Neural cell (in vitro differentiated cells): ENCODE data around the gene OR1S1. TPM values are rescaled to one million over a fixed set of nuclear protein-coding genes. Genes with fewer than 3 reads are reported as not detected.

Experiments used
- H2AFZ ChIP-seq: fragments of 200-600, 300-800 bp; sonication (generic), shearing (Covaris generic); 2 replicates; pipeline ENCODE4 v1.6.0; 2014; ENCODE audit warnings: low read depth, mild to moderate bottlenecking, antibody characterized with exemption, low read length, moderate library complexity
- H3F3A ChIP-seq: fragments of 200-600 bp; shearing (Covaris generic); 2 replicates; pipeline ENCODE4 v1.6.1; 2016; ENCODE audit warnings: mild to moderate bottlenecking, moderate library complexity, mixed read lengths, antibody characterized with exemption, low read length; ENCODE audit not compliant: insufficient read depth, poor library complexity, severe bottlenecking
- H3K27ac ChIP-seq: fragments of 200-600, 300-800 bp; sonication (generic), shearing (Covaris generic); 2 replicates; pipeline ENCODE4 v1.5.1; 2014; ENCODE audit warnings: mild to moderate bottlenecking, low read length, moderate library complexity
- H3K27me3 ChIP-seq: fragments of 300-800, 200-600 bp; sonication (generic), shearing (Covaris generic); 2 replicates; pipeline ENCODE4 v1.6.0; 2014; ENCODE audit warnings: mild to moderate bottlenecking, low read depth, low read length, moderate library complexity; ENCODE audit not compliant: insufficient read depth
- H3K36me3 ChIP-seq: fragments of 300-800, 200-600 bp; sonication (generic), shearing (Covaris generic); 2 replicates; pipeline ENCODE4 v1.5.1; 2014; ENCODE audit warnings: mild to moderate bottlenecking, antibody characterized with exemption, low read length, moderate library complexity; ENCODE audit not compliant: insufficient read depth
- H3K4me2 ChIP-seq: fragments of 300-800, 200-600 bp; sonication (generic), shearing (Covaris generic); 2 replicates; pipeline ENCODE4 v1.6.0; 2014; ENCODE audit warnings: mild to moderate bottlenecking, low read length
- H3K4me3 ChIP-seq: fragments of 300-800, 200-600 bp; sonication (generic), shearing (Covaris generic); 2 replicates; pipeline ENCODE4 v1.5.1; 2014; ENCODE audit warnings: mild to moderate bottlenecking, low read length, moderate library complexity
- H3K79me2 ChIP-seq: fragments of 200-600 bp; shearing (Covaris generic); replicated peaks from 2 replicates; pipeline ENCODE4 v1.6.0; 2014; ENCODE audit warnings: mild to moderate bottlenecking, low read length, moderate library complexity; ENCODE audit not compliant: insufficient read depth
- H3K9ac ChIP-seq: fragments of 300-800, 200-600 bp; sonication (generic), shearing (Covaris generic); 2 replicates; pipeline ENCODE4 v1.6.1; 2016; ENCODE audit warnings: mild to moderate bottlenecking, low read length, mixed read lengths
- H3K9me2 ChIP-seq: fragments of 200-600 bp; shearing (Covaris generic); 2 replicates; pipeline ENCODE4 v1.6.1; 2016; ENCODE audit warnings: mild to moderate bottlenecking, low read length, mixed read lengths; ENCODE audit not compliant: insufficient read depth
- H3K9me3 ChIP-seq: fragments of 200-600, 300-800 bp; sonication (generic), shearing (Covaris generic); 2 replicates; pipeline ENCODE4 v1.6.1; 2016; ENCODE audit warnings: mild to moderate bottlenecking, mixed run types, low read length, moderate library complexity, mixed read lengths
- H4K20me1 ChIP-seq: fragments of 200-600 bp; shearing (Covaris generic); 2 replicates; pipeline ENCODE4 v1.6.1; 2016; ENCODE audit warnings: mild to moderate bottlenecking, mixed run types; ENCODE audit not compliant: insufficient read depth
- EP300 ChIP-seq: fragments of 450-650 bp; conservative IDR thresholded peaks from 2 replicates; pipeline ENCODE4 v1.6.1; 2014; ENCODE audit warnings: antibody characterized with exemption, mild to moderate bottlenecking, moderate library complexity; ENCODE audit not compliant: poor library complexity, severe bottlenecking
- EZH2 ChIP-seq: fragments of 200-600, 300-800 bp; shearing (Covaris generic), sonication (generic); IDR thresholded peaks from 2 replicates; pipeline ENCODE4 v1.6.1; 2014; ENCODE audit warnings: antibody characterized with exemption, low read length, borderline replicate concordance, mild to moderate bottlenecking; ENCODE audit not compliant: insufficient read depth, poor library complexity, severe bottlenecking
- MXI1 ChIP-seq: fragments of 450-650 bp; conservative IDR thresholded peaks from 2 replicates; pipeline ENCODE4 v1.6.1; 2014; ENCODE audit warnings: antibody characterized with exemption, mild to moderate bottlenecking; ENCODE audit not compliant: poor library complexity, severe bottlenecking
- POLR2AphosphoS5 ChIP-seq: IDR thresholded peaks from 2 replicates; pipeline ENCODE4 v1.6.1; 2012
- RAD21 ChIP-seq: fragments of 450-650 bp; conservative IDR thresholded peaks from 2 replicates; pipeline ENCODE4 v1.6.1; 2014; ENCODE audit warnings: antibody characterized with exemption, mild to moderate bottlenecking, moderate library complexity
- SMC3 ChIP-seq: fragments of 450-650 bp; conservative IDR thresholded peaks from 2 replicates; pipeline ENCODE4 v1.6.1; 2014; ENCODE audit warnings: antibody characterized with exemption, mild to moderate bottlenecking, moderate library complexity; ENCODE audit not compliant: poor library complexity
- TAF1 ChIP-seq: IDR thresholded peaks from 2 replicates; pipeline ENCODE4 v1.6.1; 2012; ENCODE audit warnings: low read depth
- polyA plus RNA-seq: library from polyadenylated mRNA; depleted of rRNA; stranded (reverse); fragments of >200 nt; gene quantifications from 2 replicates; pipeline ENCODE4 v1.2.3, GENCODE V29; 2014
- TF ChIP-seq, protein P1 (sequence below): fragments of 450-650 bp; IDR thresholded peaks from 2 replicates; pipeline ENCODE4 v1.5.1; 2014; ENCODE audit warnings: antibody characterized with exemption, mild to moderate bottlenecking, moderate library complexity; ENCODE audit not compliant: poor library complexity, severe bottlenecking
- TF ChIP-seq, protein P2 (sequence below): IDR thresholded peaks from 2 replicates; pipeline ENCODE4 v1.6.1; 2012; ENCODE audit warnings: borderline replicate concordance

Gene OR1S1
- polyA plus RNA-seq, 1 donor from 2014 or later: not detected

DNA sequence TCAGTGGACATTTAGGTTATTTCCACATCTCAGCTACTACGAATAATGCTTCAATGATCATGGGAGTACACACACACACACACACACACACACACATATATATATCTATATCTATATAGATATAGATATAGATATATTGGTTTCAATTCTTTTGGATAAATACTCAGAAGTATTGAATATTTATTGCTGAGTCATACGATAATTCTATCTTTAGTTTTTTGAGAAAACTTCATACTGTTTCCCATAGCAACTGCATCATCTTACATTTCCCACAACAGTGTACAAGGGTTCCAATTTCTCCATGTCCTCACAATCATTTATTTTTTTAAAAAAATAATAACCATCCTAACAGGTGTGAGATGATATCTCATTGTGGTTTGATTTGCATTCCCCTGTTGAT, 16.6 kb upstream of the OR1S1 start:
- H3F3A ChIP-seq: no peaks in the 10 kb centered on the region

DNA sequence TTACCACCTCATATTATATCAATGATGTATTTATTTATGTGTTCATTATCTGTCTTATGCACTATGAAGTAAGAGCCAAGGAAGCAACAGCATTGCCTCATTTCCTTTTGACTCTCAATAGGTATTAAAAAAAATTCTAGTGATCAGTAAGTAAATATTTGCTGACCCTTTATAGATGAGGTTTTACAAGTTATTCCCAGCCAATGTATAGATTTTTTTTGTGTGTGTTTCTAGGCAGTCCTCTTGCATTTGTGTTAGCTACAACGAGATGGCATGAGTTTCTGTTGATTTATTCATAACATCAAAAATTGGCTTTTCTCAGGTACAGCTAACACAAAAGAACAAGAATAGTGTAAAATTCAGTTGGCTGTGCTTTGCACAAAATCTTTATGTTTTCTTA, 13.2 kb upstream of the OR1S1 start:
- TF ChIP-seq EZH2 (no peak), TAF1 (no peak), MXI1 (no peak), SMC3 (no peak), POLR2AphosphoS5 (no peak), RAD21 (no peak), EP300 (no peak)
- TF ChIP-seq, protein P1, sequence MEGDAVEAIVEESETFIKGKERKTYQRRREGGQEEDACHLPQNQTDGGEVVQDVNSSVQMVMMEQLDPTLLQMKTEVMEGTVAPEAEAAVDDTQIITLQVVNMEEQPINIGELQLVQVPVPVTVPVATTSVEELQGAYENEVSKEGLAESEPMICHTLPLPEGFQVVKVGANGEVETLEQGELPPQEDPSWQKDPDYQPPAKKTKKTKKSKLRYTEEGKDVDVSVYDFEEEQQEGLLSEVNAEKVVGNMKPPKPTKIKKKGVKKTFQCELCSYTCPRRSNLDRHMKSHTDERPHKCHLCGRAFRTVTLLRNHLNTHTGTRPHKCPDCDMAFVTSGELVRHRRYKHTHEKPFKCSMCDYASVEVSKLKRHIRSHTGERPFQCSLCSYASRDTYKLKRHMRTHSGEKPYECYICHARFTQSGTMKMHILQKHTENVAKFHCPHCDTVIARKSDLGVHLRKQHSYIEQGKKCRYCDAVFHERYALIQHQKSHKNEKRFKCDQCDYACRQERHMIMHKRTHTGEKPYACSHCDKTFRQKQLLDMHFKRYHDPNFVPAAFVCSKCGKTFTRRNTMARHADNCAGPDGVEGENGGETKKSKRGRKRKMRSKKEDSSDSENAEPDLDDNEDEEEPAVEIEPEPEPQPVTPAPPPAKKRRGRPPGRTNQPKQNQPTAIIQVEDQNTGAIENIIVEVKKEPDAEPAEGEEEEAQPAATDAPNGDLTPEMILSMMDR: no peak
- TF ChIP-seq, protein P2, sequence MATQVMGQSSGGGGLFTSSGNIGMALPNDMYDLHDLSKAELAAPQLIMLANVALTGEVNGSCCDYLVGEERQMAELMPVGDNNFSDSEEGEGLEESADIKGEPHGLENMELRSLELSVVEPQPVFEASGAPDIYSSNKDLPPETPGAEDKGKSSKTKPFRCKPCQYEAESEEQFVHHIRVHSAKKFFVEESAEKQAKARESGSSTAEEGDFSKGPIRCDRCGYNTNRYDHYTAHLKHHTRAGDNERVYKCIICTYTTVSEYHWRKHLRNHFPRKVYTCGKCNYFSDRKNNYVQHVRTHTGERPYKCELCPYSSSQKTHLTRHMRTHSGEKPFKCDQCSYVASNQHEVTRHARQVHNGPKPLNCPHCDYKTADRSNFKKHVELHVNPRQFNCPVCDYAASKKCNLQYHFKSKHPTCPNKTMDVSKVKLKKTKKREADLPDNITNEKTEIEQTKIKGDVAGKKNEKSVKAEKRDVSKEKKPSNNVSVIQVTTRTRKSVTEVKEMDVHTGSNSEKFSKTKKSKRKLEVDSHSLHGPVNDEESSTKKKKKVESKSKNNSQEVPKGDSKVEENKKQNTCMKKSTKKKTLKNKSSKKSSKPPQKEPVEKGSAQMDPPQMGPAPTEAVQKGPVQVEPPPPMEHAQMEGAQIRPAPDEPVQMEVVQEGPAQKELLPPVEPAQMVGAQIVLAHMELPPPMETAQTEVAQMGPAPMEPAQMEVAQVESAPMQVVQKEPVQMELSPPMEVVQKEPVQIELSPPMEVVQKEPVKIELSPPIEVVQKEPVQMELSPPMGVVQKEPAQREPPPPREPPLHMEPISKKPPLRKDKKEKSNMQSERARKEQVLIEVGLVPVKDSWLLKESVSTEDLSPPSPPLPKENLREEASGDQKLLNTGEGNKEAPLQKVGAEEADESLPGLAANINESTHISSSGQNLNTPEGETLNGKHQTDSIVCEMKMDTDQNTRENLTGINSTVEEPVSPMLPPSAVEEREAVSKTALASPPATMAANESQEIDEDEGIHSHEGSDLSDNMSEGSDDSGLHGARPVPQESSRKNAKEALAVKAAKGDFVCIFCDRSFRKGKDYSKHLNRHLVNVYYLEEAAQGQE: no peak
- no peak overlapping the region for H2AFZ ChIP-seq
- H4K20me1 ChIP-seq: no peaks in the 10 kb centered on the region
- H3K79me2 ChIP-seq: no peaks in the 10 kb centered on the region
- no peaks in the 10 kb centered on the region for H3K9me3 ChIP-seq
- no peak overlapping the region for H3K27ac ChIP-seq
- H3K4me2 ChIP-seq: no peak overlapping the region
- no peak overlapping the region for H3K4me3 ChIP-seq
- H3K27me3 ChIP-seq: no peaks in the 10 kb centered on the region
- no peaks in the 10 kb centered on the region for H3K36me3 ChIP-seq
- no peaks in the 10 kb centered on the region for H3K9me2 ChIP-seq
- no peaks in the 10 kb centered on the region for H3F3A ChIP-seq
- H3K9ac ChIP-seq: no peak overlapping the region

More for the DNA sequence above, 16.6 kb upstream of the OR1S1 start:
- H3K4me3 ChIP-seq: no peak overlapping the region
- H3K4me2 ChIP-seq: no peak overlapping the region
- no peak overlapping the region for H3K27ac ChIP-seq
- no peaks in the 10 kb centered on the region for H3K27me3 ChIP-seq
- no peak for TF ChIP-seq POLR2AphosphoS5
- TF ChIP-seq, protein P1: no peak
- no peak for TF ChIP-seq EP300
- TF ChIP-seq SMC3: no peak
- no peak for TF ChIP-seq RAD21
- TF ChIP-seq MXI1: no peak
- TF ChIP-seq TAF1: no peak
- TF ChIP-seq EZH2: no peak
- no peaks in the 10 kb centered on the region for H4K20me1 ChIP-seq
- H3K9ac ChIP-seq: no peak overlapping the region
- no peaks in the 10 kb centered on the region for H3K36me3 ChIP-seq
- H2AFZ ChIP-seq: no peak overlapping the region
- H3K79me2 ChIP-seq: no peaks in the 10 kb centered on the region
- no peaks in the 10 kb centered on the region for H3K9me2 ChIP-seq
- no peaks in the 10 kb centered on the region for H3K9me3 ChIP-seq
